C4-2B (cell line): ENCODE measurements around the gene SLC35G1.

Source experiments
- ZFX ChIP-seq: fragments of 450-650 bp; IDR thresholded peaks from 2 replicates; pipeline ENCODE4 v1.6.1; 2017
- TF ChIP-seq, protein P1 (sequence below): fragments of 450-650 bp; conservative IDR thresholded peaks from 2 replicates; pipeline ENCODE4 v1.5.1; 2017; ENCODE audit warnings: mild to moderate bottlenecking

DNA sequence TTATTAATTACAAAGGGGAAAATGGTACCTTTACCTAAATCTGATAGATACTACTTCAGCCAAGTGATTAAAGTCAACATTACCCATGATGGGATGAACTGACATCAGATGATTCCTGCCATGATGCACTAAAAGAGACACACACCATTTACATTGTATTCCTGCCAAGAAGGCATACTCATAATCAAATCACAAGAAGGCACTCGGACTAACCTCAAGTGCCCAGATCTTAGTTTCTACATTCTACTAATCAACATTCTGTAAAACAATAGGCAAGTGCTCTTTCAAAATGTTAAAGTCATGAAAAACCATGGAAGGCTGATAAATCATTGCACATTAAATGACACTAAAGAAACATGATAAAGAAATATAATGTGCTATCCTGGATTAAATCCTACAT lies 44.4 kb downstream of the SLC35G1 start:
- TF ChIP-seq, protein P1, sequence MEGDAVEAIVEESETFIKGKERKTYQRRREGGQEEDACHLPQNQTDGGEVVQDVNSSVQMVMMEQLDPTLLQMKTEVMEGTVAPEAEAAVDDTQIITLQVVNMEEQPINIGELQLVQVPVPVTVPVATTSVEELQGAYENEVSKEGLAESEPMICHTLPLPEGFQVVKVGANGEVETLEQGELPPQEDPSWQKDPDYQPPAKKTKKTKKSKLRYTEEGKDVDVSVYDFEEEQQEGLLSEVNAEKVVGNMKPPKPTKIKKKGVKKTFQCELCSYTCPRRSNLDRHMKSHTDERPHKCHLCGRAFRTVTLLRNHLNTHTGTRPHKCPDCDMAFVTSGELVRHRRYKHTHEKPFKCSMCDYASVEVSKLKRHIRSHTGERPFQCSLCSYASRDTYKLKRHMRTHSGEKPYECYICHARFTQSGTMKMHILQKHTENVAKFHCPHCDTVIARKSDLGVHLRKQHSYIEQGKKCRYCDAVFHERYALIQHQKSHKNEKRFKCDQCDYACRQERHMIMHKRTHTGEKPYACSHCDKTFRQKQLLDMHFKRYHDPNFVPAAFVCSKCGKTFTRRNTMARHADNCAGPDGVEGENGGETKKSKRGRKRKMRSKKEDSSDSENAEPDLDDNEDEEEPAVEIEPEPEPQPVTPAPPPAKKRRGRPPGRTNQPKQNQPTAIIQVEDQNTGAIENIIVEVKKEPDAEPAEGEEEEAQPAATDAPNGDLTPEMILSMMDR, result no peak
- no peak for TF ChIP-seq ZFX
